Spinal cord (tissue), 10 donors: ENCODE data around the gene TRIM72. TPM values are rescaled to one million over a fixed set of nuclear protein-coding genes. Genes with fewer than 3 reads are reported as not detected.
"Not testable (repeated sequence)": the region's sequence is repeated elsewhere in the genome, so short reads cannot be mapped to it uniquely, and the experiment has no call there.

Experiments used
- DNase-seq, 6 donors: peaks; one replicate each; pipeline versions ENCODE4 v3.0.0 to v3.0.0-alpha.2; 2013 to 2015; ENCODE audit warnings: low spot score in 6 of 6, low read depth in 4 of 6
- H3K27ac ChIP-seq: one replicate; pipeline ENCODE4 v1.5.1; 2013; ENCODE audit warnings: low read depth, low read length, control low read depth
- H3K27me3 ChIP-seq: one replicate; pipeline ENCODE4 v1.6.1; 2013; ENCODE audit warnings: low read length; ENCODE audit not compliant: control insufficient read depth, insufficient read depth
- H3K36me3 ChIP-seq: one replicate; pipeline ENCODE4 v1.6.1; 2013; ENCODE audit warnings: low read length; ENCODE audit not compliant: control insufficient read depth, insufficient read depth
- H3K4me1 ChIP-seq: one replicate; pipeline ENCODE4 v1.6.1; 2013; ENCODE audit warnings: low read length; ENCODE audit not compliant: control insufficient read depth, insufficient read depth
- H3K4me3 ChIP-seq: one replicate; pipeline ENCODE4 v1.5.1; 2013; ENCODE audit warnings: low read depth, low read length, control low read depth
- H3K9me3 ChIP-seq: one replicate; pipeline ENCODE4 v1.6.1; 2013; ENCODE audit warnings: low read length; ENCODE audit not compliant: control insufficient read depth, insufficient read depth
- WGBS: methylation state at CpG from one replicate; pipeline ENCODE4 v1.1.5; 2013; ENCODE audit warnings: missing lambda C conversion rate; ENCODE audit not compliant: insufficient coverage; 5-methylcytosine and 5-hydroxymethylcytosine counted together
- polyA plus RNA-seq, 2 donors: library from polyadenylated mRNA; unstranded; fragments of 120-200 nt; gene quantifications; one replicate each; pipeline ENCODE4 v1.2.1, GENCODE V29; 2013; ENCODE audit not compliant: insufficient read length in 2 of 2
- total RNA-seq, 2 donors: library from RNA; depleted of rRNA in 1 of 2; stranded (reverse); fragments of 120-200 nt in 1 of 2; fragments of >200 nt in 1 of 2; gene quantifications; one replicate each; pipeline versions ENCODE4 v1.2.3 to v1.2.4, GENCODE V29; 2013 to 2014
- donor health status: healthy.

TRIM72 gene
- total and polyA plus RNA-seq, 4 donors: 0.22 to 1.1 (median 0.70) TPM

DNA sequence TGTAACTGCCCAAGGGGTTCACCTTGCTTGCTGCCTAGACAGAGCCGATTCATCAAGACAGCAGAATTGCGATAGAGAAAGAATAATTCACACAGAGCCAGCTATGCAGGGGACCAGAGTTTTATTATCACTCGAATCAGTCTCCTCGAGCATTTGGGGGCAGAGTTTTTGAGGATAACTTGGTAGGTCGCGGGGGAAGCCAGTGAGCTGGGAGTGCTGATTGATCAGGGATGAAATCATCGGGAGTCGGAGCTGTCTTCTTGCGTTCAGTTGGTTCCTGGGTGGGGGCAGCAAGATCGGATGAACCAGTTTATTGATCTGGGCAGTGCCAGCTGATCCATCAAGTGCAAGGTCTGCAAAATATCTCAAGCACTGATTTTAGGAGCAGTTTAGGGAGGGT is 55.0 kb downstream of the TRIM72 start:
- no peaks in the 10 kb centered on the region for H3K4me1 ChIP-seq
- H3K9me3 ChIP-seq: no peaks in the 10 kb centered on the region
- H3K36me3 ChIP-seq: no peaks in the 10 kb centered on the region
- DNase-seq: no peak
- no peak overlapping the region for H3K4me3 ChIP-seq
- 83% methylated on average over 7 of the region's 10 CpGs for WGBS
- no peaks in the 10 kb centered on the region for H3K27me3 ChIP-seq
- H3K27ac ChIP-seq: no peak overlapping the region

DNA sequence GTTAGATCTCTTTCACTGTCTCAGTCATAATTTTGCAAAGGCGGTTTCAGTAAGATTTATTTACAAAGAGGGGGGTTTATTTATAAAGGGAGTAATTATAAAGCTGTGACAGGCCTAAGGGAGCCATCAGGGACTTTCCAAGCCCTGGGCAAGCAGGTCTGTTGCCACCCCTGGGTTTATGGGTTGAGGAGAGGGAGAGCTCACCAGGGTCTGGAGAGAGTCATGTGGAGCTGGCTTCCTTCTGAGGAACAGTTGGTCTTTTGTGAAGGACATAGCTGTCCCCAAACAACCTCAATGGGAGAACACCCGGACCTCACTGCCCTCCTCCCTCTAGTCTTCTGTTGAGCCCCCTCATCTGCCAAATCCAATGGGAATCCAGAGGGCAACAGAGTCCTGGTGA is 55.6 kb downstream of the TRIM72 start:
- Histone ChIP-seq H3K4me1 (no peaks in the 10 kb centered on the region), H3K4me3 (no peak overlapping the region), H3K27ac (no peak overlapping the region), H3K9me3 (no peaks in the 10 kb centered on the region), H3K27me3 (no peaks in the 10 kb centered on the region), H3K36me3 (no peaks in the 10 kb centered on the region)
- no peak for DNase-seq
- WGBS: 67% methylated on average over 1 of the region's 2 CpGs

DNA sequence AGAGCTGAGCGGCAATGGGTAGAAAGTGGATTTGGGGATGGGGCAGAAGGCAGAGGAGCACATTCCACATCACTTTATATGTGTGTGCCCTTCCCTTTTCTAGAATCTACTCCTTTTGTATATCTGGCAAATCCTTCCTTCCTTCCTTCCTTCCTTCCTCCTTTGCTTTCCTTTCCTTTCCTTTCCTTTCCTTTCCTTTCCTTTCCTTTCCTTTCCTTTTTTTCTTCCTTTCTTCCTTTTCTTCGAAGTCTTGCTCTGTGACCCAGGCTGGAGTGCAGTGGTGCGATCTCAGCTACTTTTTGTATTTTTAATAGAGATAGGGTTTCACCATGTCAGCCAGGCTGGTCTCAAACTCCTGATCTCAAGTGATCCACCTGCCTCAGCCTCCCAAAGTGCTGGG is 56.1 kb downstream of the TRIM72 start:
- WGBS: no CpG with 5 or more reads among the region's 3 CpGs
- not testable (repeated sequence) for DNase-seq, H3K36me3 ChIP-seq, H3K27ac ChIP-seq, H3K9me3 ChIP-seq, H3K4me3 ChIP-seq, H3K4me1 ChIP-seq, H3K27me3 ChIP-seq

DNA sequence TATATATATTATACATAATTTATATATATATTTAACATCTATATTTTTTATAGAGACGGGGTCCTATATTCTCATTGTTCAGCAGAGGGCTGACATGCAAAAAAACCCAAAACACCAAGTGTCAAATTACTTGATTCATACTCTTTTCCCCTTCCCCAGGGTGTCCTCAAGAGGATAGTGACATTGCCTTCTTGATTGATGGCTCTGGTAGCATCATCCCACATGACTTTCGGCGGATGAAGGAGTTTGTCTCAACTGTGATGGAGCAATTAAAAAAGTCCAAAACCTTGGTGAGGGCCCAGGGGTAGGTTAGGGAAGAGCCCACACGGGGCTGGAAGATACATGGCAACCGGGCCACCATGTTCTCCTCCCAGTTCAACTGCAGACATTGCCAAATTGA is 56.9 kb downstream of the TRIM72 start:
- no peaks in the 10 kb centered on the region for H3K4me1 ChIP-seq
- DNase-seq: no peak
- H3K27ac ChIP-seq: no peak overlapping the region
- 81% methylated on average over 4 of the region's 5 CpGs for WGBS
- H3K27me3 ChIP-seq: no peaks in the 10 kb centered on the region
- no peak overlapping the region for H3K4me3 ChIP-seq
- no peaks in the 10 kb centered on the region for H3K36me3 ChIP-seq
- H3K9me3 ChIP-seq: no peaks in the 10 kb centered on the region

DNA sequence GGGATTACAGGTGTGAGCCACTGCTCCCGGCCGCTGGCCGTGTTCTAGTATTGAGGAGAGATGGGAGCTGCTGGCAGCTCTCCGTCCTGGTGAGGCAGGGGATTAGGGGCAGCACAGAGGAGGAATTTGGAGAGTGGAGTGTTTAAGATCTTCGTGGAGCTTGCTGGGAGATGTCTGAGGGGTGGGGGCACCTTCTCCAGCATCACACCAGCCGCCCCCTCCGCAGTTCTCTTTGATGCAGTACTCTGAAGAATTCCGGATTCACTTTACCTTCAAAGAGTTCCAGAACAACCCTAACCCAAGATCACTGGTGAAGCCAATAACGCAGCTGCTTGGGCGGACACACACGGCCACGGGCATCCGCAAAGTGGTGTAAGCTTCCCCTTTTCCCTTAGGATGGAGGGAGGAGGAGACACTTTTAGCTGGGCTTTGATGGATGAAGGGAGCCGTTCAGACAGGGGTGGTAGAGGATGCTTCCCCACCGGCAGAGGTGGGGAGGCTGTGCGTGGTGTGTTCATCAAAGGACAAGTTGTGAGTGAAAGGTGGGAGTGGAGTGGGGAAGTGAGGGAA is 57.8 kb downstream of the TRIM72 start:
- H3K4me1 ChIP-seq: no peaks in the 10 kb centered on the region
- no peaks in the 10 kb centered on the region for H3K9me3 ChIP-seq
- WGBS: 78% methylated on average over 15 of the region's 16 CpGs
- no peak for DNase-seq
- no peak overlapping the region for H3K4me3 ChIP-seq
- H3K36me3 ChIP-seq: no peaks in the 10 kb centered on the region
- no peaks in the 10 kb centered on the region for H3K27me3 ChIP-seq
- no peak overlapping the region for H3K27ac ChIP-seq

DNA sequence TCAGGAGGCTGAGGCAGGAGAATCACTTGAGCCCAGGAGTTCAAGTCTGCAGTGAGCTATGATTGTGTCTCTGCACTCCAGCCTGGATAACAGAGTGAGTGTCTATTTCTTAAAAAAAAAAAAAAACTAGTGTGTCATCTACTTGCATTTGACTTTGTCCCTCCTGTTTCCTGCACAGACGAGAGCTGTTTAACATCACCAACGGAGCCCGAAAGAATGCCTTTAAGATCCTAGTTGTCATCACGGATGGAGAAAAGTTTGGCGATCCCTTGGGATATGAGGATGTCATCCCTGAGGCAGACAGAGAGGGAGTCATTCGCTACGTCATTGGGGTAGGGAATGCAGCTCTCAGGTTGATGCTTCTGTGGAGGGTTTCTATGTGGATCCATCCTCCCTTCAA is 59.3 kb downstream of the TRIM72 start:
- 71% methylated on average over 4 of the region's 7 CpGs for WGBS
- no peak overlapping the region for H3K4me3 ChIP-seq
- H3K27me3 ChIP-seq: no peaks in the 10 kb centered on the region
- H3K27ac ChIP-seq: no peak overlapping the region
- DNase-seq: no peak
- H3K4me1 ChIP-seq: no peaks in the 10 kb centered on the region
- H3K36me3 ChIP-seq: no peaks in the 10 kb centered on the region
- no peaks in the 10 kb centered on the region for H3K9me3 ChIP-seq

DNA sequence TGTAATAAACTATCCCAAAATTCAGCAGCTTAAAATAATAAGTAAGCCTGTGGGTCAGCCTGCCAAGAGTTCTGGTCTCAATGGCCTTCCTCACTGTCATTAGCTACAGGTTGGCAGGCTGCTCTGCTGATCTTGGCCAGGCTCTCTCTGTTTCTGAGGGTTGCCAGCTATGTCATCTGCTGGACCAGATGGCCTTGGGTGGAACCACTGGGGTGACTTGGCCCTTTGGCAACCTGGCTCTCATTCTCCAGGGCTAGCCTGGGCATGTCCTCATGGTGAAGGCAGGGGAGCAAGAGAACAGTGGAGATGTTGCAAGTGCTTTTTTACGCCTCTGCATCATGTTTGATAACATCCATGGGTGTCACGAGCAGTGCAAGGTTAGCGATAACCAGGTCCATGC is 59.8 kb downstream of the TRIM72 start:
- WGBS: 96% methylated on average over 3 of the region's 3 CpGs
- H3K27me3 ChIP-seq: no peaks in the 10 kb centered on the region
- no peak overlapping the region for H3K27ac ChIP-seq
- H3K9me3 ChIP-seq: no peaks in the 10 kb centered on the region
- peak in 1 of 6 donors; percentile 2 for DNase-seq
- no peaks in the 10 kb centered on the region for H3K4me1 ChIP-seq
- no peak overlapping the region for H3K4me3 ChIP-seq
- no peaks in the 10 kb centered on the region for H3K36me3 ChIP-seq

DNA sequence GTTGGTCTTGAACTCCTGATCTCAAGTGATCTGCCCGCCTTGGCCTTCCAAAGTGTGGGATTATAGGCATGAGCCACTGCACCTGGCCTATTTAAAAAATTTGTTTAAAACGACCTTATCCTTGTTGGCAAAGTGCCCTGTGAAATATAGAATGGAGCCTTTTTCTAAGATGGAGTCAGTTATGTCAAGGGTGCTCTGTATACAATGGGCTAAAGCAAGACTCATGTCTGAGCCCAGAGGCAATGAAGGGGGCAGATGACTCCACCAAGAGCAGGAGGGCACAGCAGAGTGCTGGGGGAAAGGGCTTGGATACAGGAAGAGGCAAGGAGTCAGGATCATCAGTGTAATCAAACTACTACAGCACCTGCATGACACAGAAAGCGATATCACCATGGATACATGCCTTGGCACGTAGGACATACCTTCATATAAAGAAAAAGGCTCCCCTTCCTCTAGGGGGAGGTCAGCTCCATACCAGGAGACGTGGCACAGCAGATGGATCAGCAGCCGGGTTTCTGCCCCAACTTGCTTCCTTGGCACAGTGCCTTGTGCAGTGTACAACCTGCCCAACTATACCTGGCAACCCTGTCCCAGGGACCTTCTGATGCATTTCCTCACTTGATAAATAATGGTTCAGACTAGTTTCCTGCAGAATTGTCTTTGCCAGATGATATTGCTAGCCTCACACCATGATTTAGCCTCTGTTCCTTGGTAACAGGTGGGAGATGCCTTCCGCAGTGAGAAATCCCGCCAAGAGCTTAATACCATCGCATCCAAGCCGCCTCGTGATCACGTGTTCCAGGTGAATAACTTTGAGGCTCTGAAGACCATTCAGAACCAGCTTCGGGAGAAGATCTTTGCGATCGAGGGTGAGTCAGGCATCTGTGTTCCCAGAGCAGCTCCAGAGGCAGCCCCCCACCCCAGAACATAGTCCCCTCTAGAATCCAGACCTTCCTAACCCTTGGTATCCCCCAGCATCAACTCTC is 61.2 kb downstream of the TRIM72 start:
- Histone ChIP-seq H3K27ac (no peak overlapping the region), H3K36me3 (no peaks in the 10 kb centered on the region), H3K27me3 (no peaks in the 10 kb centered on the region), H3K4me3 (no peak overlapping the region), H3K9me3 (no peaks in the 10 kb centered on the region), H3K4me1 (no peaks in the 10 kb centered on the region)
- 80% methylated on average over 14 of the region's 15 CpGs for WGBS
- DNase-seq: no peak

DNA sequence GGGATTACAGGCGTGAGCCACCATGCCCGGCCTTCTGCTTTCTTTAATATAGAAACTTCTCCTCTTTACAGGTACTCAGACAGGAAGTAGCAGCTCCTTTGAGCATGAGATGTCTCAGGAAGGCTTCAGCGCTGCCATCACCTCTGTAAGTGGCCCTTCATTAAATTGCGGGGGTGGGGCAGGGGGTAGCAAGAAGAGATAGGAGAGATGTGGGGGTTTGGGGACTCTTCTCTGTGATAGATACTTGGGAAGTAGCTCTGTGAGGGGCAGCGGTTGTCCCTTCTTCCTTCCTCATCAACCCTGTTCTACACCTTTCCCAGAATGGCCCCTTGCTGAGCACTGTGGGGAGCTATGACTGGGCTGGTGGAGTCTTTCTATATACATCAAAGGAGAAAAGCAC is 62.7 kb downstream of the TRIM72 start:
- no peak for DNase-seq
- H3K27me3 ChIP-seq: no peaks in the 10 kb centered on the region
- no peak overlapping the region for H3K4me3 ChIP-seq
- no peaks in the 10 kb centered on the region for H3K36me3 ChIP-seq
- H3K27ac ChIP-seq: no peak overlapping the region
- no peaks in the 10 kb centered on the region for H3K9me3 ChIP-seq
- WGBS: 67% methylated on average over 1 of the region's 5 CpGs
- H3K4me1 ChIP-seq: no peaks in the 10 kb centered on the region
